K562 (cell line): ENCODE data around the gene B3GALT4. TPM values are rescaled to one million over a fixed set of nuclear protein-coding genes. Genes with fewer than 3 reads are reported as not detected.

ENCODE experiments used
- EHMT2 ChIP-seq: fragments of 450-650 bp; IDR thresholded peaks from 2 replicates; pipeline ENCODE4 v1.6.1; 2018; ENCODE audit warnings: antibody characterized with exemption
- GABPB1 ChIP-seq: sonication (generic); formaldehyde crosslinking; IDR thresholded peaks from 2 replicates; pipeline ENCODE4 v1.8.0; 2022; ENCODE audit warnings: mild to moderate bottlenecking, missing genetic modification reagents
- HDAC1 ChIP-seq, 2 experiments: fragments of 450-650 bp; IDR thresholded peaks; 2 replicates each; pipeline ENCODE4 v1.6.1; 2016 to 2017; ENCODE audit warnings: inconsistent platforms in 1 of 2, mild to moderate bottlenecking in 1 of 2, moderate library complexity in 1 of 2
- HOMEZ ChIP-seq: fragments of 250-450 bp; sonication (Bioruptor Pico); IDR thresholded peaks from 2 replicates; pipeline ENCODE4 v1.4.0; 2020; ENCODE audit warnings: mild to moderate bottlenecking, moderate library complexity
- JUN ChIP-seq, 2 experiments: sonication (generic) in 1 of 2; formaldehyde crosslinking in 1 of 2; IDR thresholded peaks; 2 replicates each; pipeline versions ENCODE4 v1.6.1 to v1.8.0; 2012 to 2022; ENCODE audit warnings: borderline replicate concordance in 2 of 2, mild to moderate bottlenecking in 2 of 2, improper control_type of control experiment in 1 of 2, low read depth in 1 of 2, low read length in 1 of 2, missing genetic modification reagents in 1 of 2
- NFXL1 ChIP-seq: fragments of 450-650 bp; formaldehyde crosslinking; IDR thresholded peaks from 2 replicates; pipeline ENCODE4 v1.4.0; 2021; ENCODE audit warnings: mild to moderate bottlenecking
- NR2C2 ChIP-seq, 2 experiments: fragments of 200-800 bp in 1 of 2; sonication (Bioruptor generic) in 1 of 2; sonication (generic) in 1 of 2; formaldehyde crosslinking in 1 of 2; IDR thresholded peaks; 2 replicates each; pipeline versions ENCODE4 v1.6.1 to v1.8.0; 2016 to 2022; ENCODE audit warnings: mild to moderate bottlenecking in 1 of 2, missing compliant biosample characterization in 1 of 2, missing genetic modification characterization in 1 of 2, missing genetic modification reagents in 1 of 2
- POLR3A ChIP-seq: IDR thresholded peaks from 2 replicates; pipeline ENCODE4 v1.6.1; 2011; ENCODE audit warnings: borderline replicate concordance, mild to moderate bottlenecking, moderate library complexity; ENCODE audit not compliant: insufficient read length, insufficient read depth; ENCODE audit errors: extremely low read depth
- RBM14 ChIP-seq: fragments of 200-400 bp; formaldehyde crosslinking; IDR thresholded peaks from 2 replicates; pipeline ENCODE4 v1.6.1; 2018; ENCODE audit warnings: low read depth, mild to moderate bottlenecking, low read length, moderate library complexity, borderline replicate concordance; ENCODE audit not compliant: insufficient read depth
- THRAP3 ChIP-seq: fragments of 450-650 bp; IDR thresholded peaks from 2 replicates; pipeline ENCODE4 v1.6.1; 2016; ENCODE audit warnings: mild to moderate bottlenecking, inconsistent platforms, borderline replicate concordance
- ZBTB7A ChIP-seq: IDR thresholded peaks from 2 replicates; pipeline ENCODE4 v1.6.1; 2011; ENCODE audit warnings: low read depth, mild to moderate bottlenecking, low read length, moderate library complexity, borderline replicate concordance; ENCODE audit not compliant: control insufficient read depth
- ZFP1 ChIP-seq: fragments of 450-650 bp; formaldehyde crosslinking; IDR thresholded peaks from 2 replicates; pipeline ENCODE4 v1.4.0; 2020; ENCODE audit warnings: mild to moderate bottlenecking, mixed read lengths
- ZNF707 ChIP-seq: fragments of 250-450 bp; sonication (Bioruptor Pico); conservative IDR thresholded peaks from 2 replicates; pipeline ENCODE4 v1.8.0; 2022; ENCODE audit warnings: inconsistent platforms, mild to moderate bottlenecking, moderate library complexity
- ZNF76 ChIP-seq: fragments of 250-450 bp; sonication (Bioruptor Pico); IDR thresholded peaks from 2 replicates; pipeline ENCODE4 v1.4.0; 2020; ENCODE audit warnings: mild to moderate bottlenecking, moderate library complexity, borderline replicate concordance
- polyA plus RNA-seq, 8 experiments: library from polyadenylated mRNA; depleted of rRNA in 4 of 8; stranded (reverse) in 5 of 8; unstranded in 3 of 8; fragments of >200 nt; fragmentation: Nextera tagmentation in 2 of 8; fragmentation: Illumina TruSeq in 1 of 8; extraction: Ambion mirVana in 2 of 8; extraction: Trizol in 1 of 8; gene quantifications; 2 replicates each; pipeline versions ENCODE4 v1.2.1 to v1.2.3, GENCODE V29; 2011 to 2014; ENCODE audit warnings: inconsistent platforms in 1 of 8, missing spikeins in 1 of 8
- total RNA-seq, 7 experiments: library from RNA; depleted of rRNA in 6 of 7; stranded (reverse); fragments of >200 nt in 6 of 7; fragmentation: Illumina TruSeq in 2 of 7; extraction: Trizol in 2 of 7; gene quantifications; 2 replicates each; pipeline versions ENCODE4 v1.2.1 to v1.2.3, GENCODE V29; 2011 to 2021; ENCODE audit warnings: low replicate concordance in 1 of 7
- TF ChIP-seq, protein P1 (sequence below): fragments of 450-650 bp; IDR thresholded peaks from 2 replicates; pipeline ENCODE4 v1.6.1; 2018; ENCODE audit not compliant: partially characterized antibody
- TF ChIP-seq, protein P2 (sequence below), 2 experiments: fragments of 450-650 bp; IDR thresholded peaks; 2 replicates each; pipeline ENCODE4 v1.6.1; 2018; ENCODE audit warnings: mild to moderate bottlenecking in 2 of 2, low read depth in 1 of 2; ENCODE audit not compliant: partially characterized antibody in 2 of 2

Gene B3GALT4
- total and polyA plus RNA-seq, 9 of the 15 experiments (the other 6 are each of a cell fraction or from before 2014, with no cell fraction given), result 0.11 to 1.3 (median 0.53) TPM; not detected in 1

DNA sequence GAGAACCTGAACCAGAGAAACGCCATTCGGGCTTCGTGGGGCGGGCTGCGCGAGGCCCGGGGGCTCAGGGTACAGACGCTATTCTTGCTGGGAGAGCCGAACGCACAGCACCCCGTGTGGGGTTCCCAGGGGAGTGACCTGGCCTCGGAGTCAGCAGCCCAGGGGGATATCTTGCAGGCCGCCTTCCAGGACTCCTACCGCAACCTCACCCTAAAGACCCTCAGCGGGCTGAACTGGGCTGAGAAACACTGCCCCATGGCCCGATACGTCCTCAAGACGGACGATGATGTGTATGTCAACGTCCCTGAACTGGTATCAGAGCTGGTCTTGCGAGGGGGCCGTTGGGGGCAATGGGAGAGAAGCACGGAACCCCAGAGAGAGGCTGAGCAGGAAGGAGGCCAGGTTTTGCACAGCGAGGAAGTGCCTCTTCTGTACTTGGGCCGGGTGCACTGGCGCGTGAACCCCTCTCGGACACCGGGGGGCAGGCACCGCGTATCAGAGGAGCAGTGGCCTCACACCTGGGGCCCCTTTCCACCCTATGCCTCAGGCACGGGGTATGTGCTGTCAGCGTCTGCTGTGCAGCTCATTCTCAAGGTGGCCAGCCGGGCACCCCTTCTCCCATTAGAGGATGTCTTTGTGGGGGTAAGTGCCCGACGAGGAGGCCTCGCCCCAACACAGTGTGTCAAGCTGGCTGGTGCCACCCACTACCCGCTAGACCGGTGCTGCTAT is 904 bp downstream of the B3GALT4 start (continued):
- no peak for TF ChIP-seq HOMEZ
- TF ChIP-seq, protein P1, sequence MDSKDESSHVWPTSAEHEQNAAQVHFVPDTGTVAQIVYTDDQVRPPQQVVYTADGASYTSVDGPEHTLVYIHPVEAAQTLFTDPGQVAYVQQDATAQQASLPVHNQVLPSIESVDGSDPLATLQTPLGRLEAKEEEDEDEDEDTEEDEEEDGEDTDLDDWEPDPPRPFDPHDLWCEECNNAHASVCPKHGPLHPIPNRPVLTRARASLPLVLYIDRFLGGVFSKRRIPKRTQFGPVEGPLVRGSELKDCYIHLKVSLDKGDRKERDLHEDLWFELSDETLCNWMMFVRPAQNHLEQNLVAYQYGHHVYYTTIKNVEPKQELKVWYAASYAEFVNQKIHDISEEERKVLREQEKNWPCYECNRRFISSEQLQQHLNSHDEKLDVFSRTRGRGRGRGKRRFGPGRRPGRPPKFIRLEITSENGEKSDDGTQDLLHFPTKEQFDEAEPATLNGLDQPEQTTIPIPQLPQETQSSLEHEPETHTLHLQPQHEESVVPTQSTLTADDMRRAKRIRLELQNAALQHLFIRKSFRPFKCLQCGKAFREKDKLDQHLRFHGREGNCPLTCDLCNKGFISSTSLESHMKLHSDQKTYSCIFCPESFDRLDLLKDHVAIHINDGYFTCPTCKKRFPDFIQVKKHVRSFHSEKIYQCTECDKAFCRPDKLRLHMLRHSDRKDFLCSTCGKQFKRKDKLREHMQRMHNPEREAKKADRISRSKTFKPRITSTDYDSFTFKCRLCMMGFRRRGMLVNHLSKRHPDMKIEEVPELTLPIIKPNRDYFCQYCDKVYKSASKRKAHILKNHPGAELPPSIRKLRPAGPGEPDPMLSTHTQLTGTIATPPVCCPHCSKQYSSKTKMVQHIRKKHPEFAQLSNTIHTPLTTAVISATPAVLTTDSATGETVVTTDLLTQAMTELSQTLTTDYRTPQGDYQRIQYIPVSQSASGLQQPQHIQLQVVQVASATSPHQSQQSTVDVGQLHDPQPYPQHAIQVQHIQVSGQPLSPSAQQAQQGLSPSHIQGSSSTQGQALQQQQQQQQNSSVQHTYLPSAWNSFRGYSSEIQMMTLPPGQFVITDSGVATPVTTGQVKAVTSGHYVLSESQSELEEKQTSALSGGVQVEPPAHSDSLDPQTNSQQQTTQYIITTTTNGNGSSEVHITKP, result no peak
- no peak for TF ChIP-seq EHMT2
- TF ChIP-seq GABPB1 (CRISPR knock-in tag), result no peak
- no peak for TF ChIP-seq HDAC1 (IDR thresholded peaks at IDR 0.05)
- no peak for TF ChIP-seq THRAP3
- TF ChIP-seq ZFP1 (CRISPR knock-in tag), result no peak
- 0 out of 2 replicates have a peak, but pooled peaks have one; percentile 1 for TF ChIP-seq RBM14
- TF ChIP-seq ZNF707 (CRISPR knock-in tag), result no peak
- TF ChIP-seq, protein P2, sequence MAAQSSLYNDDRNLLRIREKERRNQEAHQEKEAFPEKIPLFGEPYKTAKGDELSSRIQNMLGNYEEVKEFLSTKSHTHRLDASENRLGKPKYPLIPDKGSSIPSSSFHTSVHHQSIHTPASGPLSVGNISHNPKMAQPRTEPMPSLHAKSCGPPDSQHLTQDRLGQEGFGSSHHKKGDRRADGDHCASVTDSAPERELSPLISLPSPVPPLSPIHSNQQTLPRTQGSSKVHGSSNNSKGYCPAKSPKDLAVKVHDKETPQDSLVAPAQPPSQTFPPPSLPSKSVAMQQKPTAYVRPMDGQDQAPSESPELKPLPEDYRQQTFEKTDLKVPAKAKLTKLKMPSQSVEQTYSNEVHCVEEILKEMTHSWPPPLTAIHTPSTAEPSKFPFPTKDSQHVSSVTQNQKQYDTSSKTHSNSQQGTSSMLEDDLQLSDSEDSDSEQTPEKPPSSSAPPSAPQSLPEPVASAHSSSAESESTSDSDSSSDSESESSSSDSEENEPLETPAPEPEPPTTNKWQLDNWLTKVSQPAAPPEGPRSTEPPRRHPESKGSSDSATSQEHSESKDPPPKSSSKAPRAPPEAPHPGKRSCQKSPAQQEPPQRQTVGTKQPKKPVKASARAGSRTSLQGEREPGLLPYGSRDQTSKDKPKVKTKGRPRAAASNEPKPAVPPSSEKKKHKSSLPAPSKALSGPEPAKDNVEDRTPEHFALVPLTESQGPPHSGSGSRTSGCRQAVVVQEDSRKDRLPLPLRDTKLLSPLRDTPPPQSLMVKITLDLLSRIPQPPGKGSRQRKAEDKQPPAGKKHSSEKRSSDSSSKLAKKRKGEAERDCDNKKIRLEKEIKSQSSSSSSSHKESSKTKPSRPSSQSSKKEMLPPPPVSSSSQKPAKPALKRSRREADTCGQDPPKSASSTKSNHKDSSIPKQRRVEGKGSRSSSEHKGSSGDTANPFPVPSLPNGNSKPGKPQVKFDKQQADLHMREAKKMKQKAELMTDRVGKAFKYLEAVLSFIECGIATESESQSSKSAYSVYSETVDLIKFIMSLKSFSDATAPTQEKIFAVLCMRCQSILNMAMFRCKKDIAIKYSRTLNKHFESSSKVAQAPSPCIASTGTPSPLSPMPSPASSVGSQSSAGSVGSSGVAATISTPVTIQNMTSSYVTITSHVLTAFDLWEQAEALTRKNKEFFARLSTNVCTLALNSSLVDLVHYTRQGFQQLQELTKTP (IDR thresholded peaks at IDR 0.05; ENCODE audit: low read depth in 1 of 2, partially characterized antibody in 2 of 2), result no peak
- no peak for TF ChIP-seq ZNF76
- no peak for TF ChIP-seq NFXL1 (CRISPR knock-in tag)
- no peak for TF ChIP-seq JUN (IDR thresholded peaks at IDR 0.05; ENCODE audit: borderline replicate concordance, low read depth, low read length)
- 0 out of 2 replicates have a peak, but pooled peaks have one; percentile 34 for TF ChIP-seq JUN (CRISPR knock-in tag; IDR thresholded peaks at IDR 0.05; ENCODE audit: borderline replicate concordance)
- no peak for TF ChIP-seq POLR3A
- TF ChIP-seq ZBTB7A, result peak; percentile 11; the same call in 1 of the 2 replicates
- 0 out of 2 replicates have a peak, but pooled peaks have one; percentile 35 for TF ChIP-seq NR2C2 (CRISPR knock-in tag; IDR thresholded peaks at IDR 0.05)
- TF ChIP-seq NR2C2 (tag; IDR thresholded peaks at IDR 0.05), result 0 out of 2 replicates have a peak, but pooled peaks have one; percentile 7
